HepG2 (cell line): ENCODE measurements around the gene DMRTA2.

Experiments
- BCL6 ChIP-seq: IDR thresholded peaks from 2 replicates; pipeline ENCODE4 v1.6.1; 2016; ENCODE audit warnings: missing genetic modification reagents, missing compliant biosample characterization
- GABPA ChIP-seq, 2 experiments: IDR thresholded peaks; 2 replicates each; pipeline ENCODE4 v1.6.1; 2011 to 2016; ENCODE audit warnings: low read depth in 2 of 2, low read length in 1 of 2, missing biosample characterization in 1 of 2, missing genetic modification characterization in 1 of 2
- GATAD1 ChIP-seq: IDR thresholded peaks from 2 replicates; pipeline ENCODE4 v1.6.1; 2016; ENCODE audit warnings: missing genetic modification reagents, missing compliant biosample characterization
- HDAC1 ChIP-seq: sonication (generic); formaldehyde crosslinking; IDR thresholded peaks from 2 replicates; pipeline ENCODE4 v1.5.1; 2020; ENCODE audit warnings: mild to moderate bottlenecking, missing genetic modification reagents
- MAFF ChIP-seq: IDR thresholded peaks from 2 replicates; pipeline ENCODE4 v1.6.1; 2011; ENCODE audit warnings: low read depth, low read length, improper control_type of control experiment
- POLR2A ChIP-seq, 2 experiments: IDR thresholded peaks; 2 replicates each; pipeline ENCODE4 v1.6.1; 2011; ENCODE audit warnings: low read depth in 2 of 2, low read length in 2 of 2, mild to moderate bottlenecking in 1 of 2, moderate library complexity in 1 of 2; ENCODE audit not compliant: insufficient read depth in 1 of 2
- SUZ12 ChIP-seq: fragments of 150-350 bp; IDR thresholded peaks from 2 replicates; pipeline ENCODE4 v1.6.1; 2014; ENCODE audit warnings: low read depth, low read length
- YY1 ChIP-seq: IDR thresholded peaks from 2 replicates; pipeline ENCODE4 v1.6.1; 2011; ENCODE audit warnings: low read length, low read depth, moderate library complexity, mild to moderate bottlenecking; ENCODE audit not compliant: insufficient read depth, insufficient replicate concordance
- ZEB1 ChIP-seq: IDR thresholded peaks from 2 replicates; pipeline ENCODE4 v1.6.1; 2012; ENCODE audit warnings: mild to moderate bottlenecking, low read depth, inconsistent platforms; ENCODE audit not compliant: insufficient replicate concordance
- ZNF253 ChIP-seq: sonication (generic); formaldehyde crosslinking; IDR thresholded peaks from 2 replicates; pipeline ENCODE4 v1.8.0; 2022; ENCODE audit warnings: mild to moderate bottlenecking, missing genetic modification reagents, borderline replicate concordance
- ZUFSP ChIP-seq: sonication (generic); formaldehyde crosslinking; IDR thresholded peaks from 2 replicates; pipeline ENCODE4 v1.9.0; 2021; ENCODE audit warnings: missing genetic modification reagents, mild to moderate bottlenecking, borderline replicate concordance
- TF ChIP-seq, protein P1 (sequence below): sonication (generic); formaldehyde crosslinking; IDR thresholded peaks from 2 replicates; pipeline ENCODE4 v1.5.0; 2020; ENCODE audit warnings: mild to moderate bottlenecking, missing genetic modification reagents, moderate library complexity

DNA sequence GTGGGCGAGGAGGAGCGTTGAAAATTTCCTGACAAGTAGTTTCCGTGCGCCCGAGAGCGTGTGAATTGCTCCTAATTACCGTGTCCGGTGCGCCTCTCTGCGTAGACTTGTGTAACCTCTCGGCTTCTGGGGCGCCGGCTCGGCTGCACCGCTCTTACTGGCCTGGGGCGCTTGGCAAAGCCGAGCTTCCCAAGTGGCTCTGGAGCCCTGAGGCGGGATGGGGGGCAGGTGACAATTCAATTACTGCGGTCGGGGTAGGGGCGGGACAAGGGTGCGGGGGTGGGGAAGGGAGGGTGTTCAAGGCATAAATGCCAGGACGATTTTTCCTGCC lies 392 bp upstream of the DMRTA2 start:
- no peak for TF ChIP-seq ZNF253 (CRISPR knock-in tag)
- no peak for TF ChIP-seq SUZ12
- no peak for TF ChIP-seq POLR2A (IDR thresholded peaks at IDR 0.05; ENCODE audit: insufficient read depth in 1 of 2, low read depth in 2 of 2, low read length in 2 of 2)
- no peak for TF ChIP-seq GATAD1 (CRISPR knock-in tag)
- TF ChIP-seq BCL6 (CRISPR knock-in tag), result no peak
- TF ChIP-seq ZEB1, result no peak
- TF ChIP-seq HDAC1 (CRISPR knock-in tag), result no peak
- TF ChIP-seq, protein P1, sequence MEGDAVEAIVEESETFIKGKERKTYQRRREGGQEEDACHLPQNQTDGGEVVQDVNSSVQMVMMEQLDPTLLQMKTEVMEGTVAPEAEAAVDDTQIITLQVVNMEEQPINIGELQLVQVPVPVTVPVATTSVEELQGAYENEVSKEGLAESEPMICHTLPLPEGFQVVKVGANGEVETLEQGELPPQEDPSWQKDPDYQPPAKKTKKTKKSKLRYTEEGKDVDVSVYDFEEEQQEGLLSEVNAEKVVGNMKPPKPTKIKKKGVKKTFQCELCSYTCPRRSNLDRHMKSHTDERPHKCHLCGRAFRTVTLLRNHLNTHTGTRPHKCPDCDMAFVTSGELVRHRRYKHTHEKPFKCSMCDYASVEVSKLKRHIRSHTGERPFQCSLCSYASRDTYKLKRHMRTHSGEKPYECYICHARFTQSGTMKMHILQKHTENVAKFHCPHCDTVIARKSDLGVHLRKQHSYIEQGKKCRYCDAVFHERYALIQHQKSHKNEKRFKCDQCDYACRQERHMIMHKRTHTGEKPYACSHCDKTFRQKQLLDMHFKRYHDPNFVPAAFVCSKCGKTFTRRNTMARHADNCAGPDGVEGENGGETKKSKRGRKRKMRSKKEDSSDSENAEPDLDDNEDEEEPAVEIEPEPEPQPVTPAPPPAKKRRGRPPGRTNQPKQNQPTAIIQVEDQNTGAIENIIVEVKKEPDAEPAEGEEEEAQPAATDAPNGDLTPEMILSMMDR (CRISPR knock-in tag), result no peak
- TF ChIP-seq ZUFSP, result no peak
- no peak for TF ChIP-seq MAFF
- no peak for TF ChIP-seq YY1
- TF ChIP-seq GABPA (IDR thresholded peaks at IDR 0.05; ENCODE audit: low read depth, low read length), result no peak
- no peak for TF ChIP-seq GABPA (CRISPR knock-in tag; IDR thresholded peaks at IDR 0.05; ENCODE audit: low read depth)
